Endothelial cell of umbilical vein (primary cell): ENCODE measurements around the gene DNHD1.

ENCODE experiments used
- CTCF ChIP-seq, 2 donors: IDR thresholded peaks; 1 replicate in 1 of 2; 2 replicates in 1 of 2; pipeline ENCODE4 v1.5.1; 2011; ENCODE audit warnings: low read length in 2 of 2, mild to moderate bottlenecking in 2 of 2, moderate library complexity in 2 of 2, control low read depth in 1 of 2, inconsistent platforms in 1 of 2, low read depth in 1 of 2; ENCODE audit not compliant: insufficient read depth in 1 of 2; ENCODE audit errors: extremely low read depth in 1 of 2
- EZH2 ChIP-seq: IDR thresholded peaks from 2 replicates; pipeline ENCODE4 v1.6.1; 2012; ENCODE audit warnings: borderline replicate concordance, low read depth, mild to moderate bottlenecking, moderate library complexity, low read length, inconsistent platforms; ENCODE audit not compliant: severe bottlenecking
- FOS ChIP-seq: IDR thresholded peaks from 2 replicates; pipeline ENCODE4 v1.6.1; 2011; ENCODE audit warnings: mild to moderate bottlenecking, low read length, moderate library complexity, borderline replicate concordance; ENCODE audit not compliant: insufficient read depth
- GATA2 ChIP-seq: IDR thresholded peaks from 2 replicates; pipeline ENCODE4 v1.7.0; 2011; ENCODE audit warnings: low read depth, mild to moderate bottlenecking, moderate library complexity, mixed read lengths, low read length; ENCODE audit not compliant: insufficient read length, insufficient read depth
- JUN ChIP-seq: IDR thresholded peaks from 2 replicates; pipeline ENCODE4 v1.6.1; 2011; ENCODE audit warnings: borderline replicate concordance, low read depth; ENCODE audit not compliant: insufficient read length, insufficient read depth
- MAX ChIP-seq: IDR thresholded peaks from 2 replicates; pipeline ENCODE4 v1.6.1; 2011; ENCODE audit not compliant: insufficient read depth, insufficient read length
- MYC ChIP-seq: IDR thresholded peaks from one replicate; pipeline ENCODE4 v1.6.1; 2011; ENCODE audit warnings: mild to moderate bottlenecking, low read depth, low read length
- POLR2A ChIP-seq: IDR thresholded peaks from 2 replicates; pipeline ENCODE4 v1.6.1; 2012; ENCODE audit warnings: low read depth, mild to moderate bottlenecking, control low read depth, low read length
- POLR2AphosphoS5 ChIP-seq: IDR thresholded peaks from 2 replicates; pipeline ENCODE4 v1.6.1; 2012; ENCODE audit warnings: low read depth, mild to moderate bottlenecking, control low read depth, low read length, moderate library complexity; ENCODE audit not compliant: insufficient read depth

DNA sequence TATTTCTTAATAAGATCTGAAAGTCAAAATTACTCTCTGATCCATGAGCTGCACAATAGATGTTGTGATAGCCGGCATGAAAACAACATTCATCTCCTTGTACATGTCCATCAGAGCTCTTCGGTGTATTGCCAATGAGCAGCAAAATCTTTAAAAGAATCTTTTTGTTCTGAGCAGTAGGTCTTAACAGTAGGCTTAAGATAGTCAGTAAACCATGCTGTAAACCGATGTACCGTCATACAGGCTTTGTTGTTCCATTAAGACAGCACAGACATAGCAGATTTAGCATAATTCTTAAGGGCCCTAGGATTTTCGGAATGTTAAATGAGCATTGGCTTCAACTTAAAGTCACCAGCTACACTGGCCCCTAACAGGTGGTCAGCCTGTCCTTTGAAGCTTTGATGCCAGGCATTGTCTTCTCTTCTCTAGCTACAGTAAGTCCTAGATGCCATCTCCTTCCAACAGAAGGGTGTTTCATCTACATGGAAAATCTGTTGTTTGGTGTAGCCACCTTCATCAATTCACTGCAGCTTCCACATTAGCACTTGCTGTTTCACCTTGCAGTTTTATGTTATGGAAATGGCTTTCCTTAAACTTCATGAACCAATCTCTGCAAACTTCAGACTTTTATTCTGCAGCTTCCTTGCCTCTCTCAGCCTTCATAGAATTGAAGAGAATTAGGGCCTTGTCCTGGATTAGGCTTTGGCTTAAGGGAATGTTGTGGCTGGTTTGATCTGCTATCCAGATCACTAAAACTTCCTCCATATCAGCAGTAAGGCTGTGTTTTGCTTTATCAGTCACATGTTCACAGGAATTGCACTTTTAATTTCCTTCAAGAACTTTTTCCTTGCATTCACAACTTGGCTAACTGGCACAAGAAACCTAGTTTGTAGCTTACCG, 78.0 kb downstream of the DNHD1 start:
- TF ChIP-seq EZH2 (no peak), CTCF (IDR thresholded peaks at IDR 0.05; ENCODE audit: extremely low read depth in 1 of 2, insufficient read depth in 1 of 2, low read depth in 1 of 2, low read length in 2 of 2) (no peak), POLR2AphosphoS5 (no peak), POLR2A (no peak), MAX (no peak), JUN (no peak), GATA2 (no peak), MYC (no peak), FOS (no peak)
